Measurements from ENCODE around the gene TRIM32.
A peak's percentile ranks its signal among the peaks of the same experiment; 100 is the strongest.

TRIM32 gene, protein sequence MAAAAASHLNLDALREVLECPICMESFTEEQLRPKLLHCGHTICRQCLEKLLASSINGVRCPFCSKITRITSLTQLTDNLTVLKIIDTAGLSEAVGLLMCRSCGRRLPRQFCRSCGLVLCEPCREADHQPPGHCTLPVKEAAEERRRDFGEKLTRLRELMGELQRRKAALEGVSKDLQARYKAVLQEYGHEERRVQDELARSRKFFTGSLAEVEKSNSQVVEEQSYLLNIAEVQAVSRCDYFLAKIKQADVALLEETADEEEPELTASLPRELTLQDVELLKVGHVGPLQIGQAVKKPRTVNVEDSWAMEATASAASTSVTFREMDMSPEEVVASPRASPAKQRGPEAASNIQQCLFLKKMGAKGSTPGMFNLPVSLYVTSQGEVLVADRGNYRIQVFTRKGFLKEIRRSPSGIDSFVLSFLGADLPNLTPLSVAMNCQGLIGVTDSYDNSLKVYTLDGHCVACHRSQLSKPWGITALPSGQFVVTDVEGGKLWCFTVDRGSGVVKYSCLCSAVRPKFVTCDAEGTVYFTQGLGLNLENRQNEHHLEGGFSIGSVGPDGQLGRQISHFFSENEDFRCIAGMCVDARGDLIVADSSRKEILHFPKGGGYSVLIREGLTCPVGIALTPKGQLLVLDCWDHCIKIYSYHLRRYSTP

DNA sequence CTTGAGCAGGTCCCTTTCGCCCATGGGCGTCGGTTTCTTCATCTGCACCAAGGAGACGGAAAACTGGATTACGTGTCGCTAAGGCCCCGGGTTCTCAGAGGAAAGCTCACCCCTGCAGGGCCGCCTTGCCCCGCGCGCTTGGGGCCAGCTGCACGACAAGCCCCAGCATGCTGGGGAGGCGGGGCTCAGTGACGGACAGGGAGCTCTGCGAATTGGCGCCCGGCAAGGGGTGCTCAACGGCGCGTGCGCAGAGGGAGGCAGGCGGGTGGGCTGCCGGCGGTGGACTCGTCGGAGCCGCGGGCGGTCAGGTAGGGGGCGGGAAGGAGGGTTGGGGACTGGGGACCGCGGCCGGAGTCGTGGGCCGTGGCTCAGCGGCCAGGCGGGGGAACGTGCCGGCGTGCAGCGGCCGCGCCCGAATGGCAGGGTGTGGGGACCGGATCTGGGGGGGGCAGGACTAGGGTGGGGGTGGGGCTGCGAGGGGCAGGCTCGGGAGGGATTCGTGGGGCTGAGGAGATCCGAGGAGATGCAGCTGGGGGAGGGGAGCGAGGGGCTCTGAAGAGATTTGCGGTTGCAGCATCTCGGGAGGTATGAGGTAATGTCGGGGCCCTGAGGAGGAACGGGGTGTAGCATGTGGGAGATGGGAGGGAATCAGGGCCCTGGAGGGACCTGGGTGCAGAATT is at the start of gene TRIM32:
TRIM32 (plus strand) TSS at position 232 of the 680 bp plus-strand sequence. CDS start 10,438 bp downstream, outside the sequence.
- DNase-seq (ENCODE audit: low spot score): peak; percentile 93

GRCh38 chr9:116639251-116639741 is 47.8 kb upstream of the TRIM32 start:
- DNase-seq (ENCODE audit: low spot score): no peak

GRCh38 chr9:116641292-116642059 is 45.6 kb upstream of the TRIM32 start:
- no peak for DNase-seq (ENCODE audit: low spot score)

GRCh38 chr9:116643691-116644090 is 43.4 kb upstream of the TRIM32 start:
- no peak for DNase-seq (ENCODE audit: low spot score)

- no peak for DNase-seq (ENCODE audit: low spot score)
Observed at GRCh38 chr9:116644091-116644688, 42.9 kb upstream of the TRIM32 start.

GRCh38 chr9:116646661-116647514 is 40.2 kb upstream of the TRIM32 start:
- peak; percentile 40 for DNase-seq (ENCODE audit: low spot score)

DNA sequence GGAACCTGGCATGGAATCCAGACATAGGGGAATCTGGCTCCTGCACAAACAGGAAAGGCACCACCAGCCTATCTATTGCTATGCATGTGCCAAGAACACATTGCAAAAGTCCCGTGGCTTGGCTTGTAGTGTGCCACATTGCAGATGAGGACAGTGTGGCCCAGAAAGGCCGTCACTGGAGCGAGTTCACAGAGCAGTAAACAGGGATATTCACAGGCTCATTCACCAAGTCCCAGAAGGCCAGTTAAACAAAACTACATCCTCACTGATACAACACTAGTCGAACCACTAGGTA is 39.6 kb upstream of the TRIM32 start:
- no peak for DNase-seq (ENCODE audit: low spot score)

DNA sequence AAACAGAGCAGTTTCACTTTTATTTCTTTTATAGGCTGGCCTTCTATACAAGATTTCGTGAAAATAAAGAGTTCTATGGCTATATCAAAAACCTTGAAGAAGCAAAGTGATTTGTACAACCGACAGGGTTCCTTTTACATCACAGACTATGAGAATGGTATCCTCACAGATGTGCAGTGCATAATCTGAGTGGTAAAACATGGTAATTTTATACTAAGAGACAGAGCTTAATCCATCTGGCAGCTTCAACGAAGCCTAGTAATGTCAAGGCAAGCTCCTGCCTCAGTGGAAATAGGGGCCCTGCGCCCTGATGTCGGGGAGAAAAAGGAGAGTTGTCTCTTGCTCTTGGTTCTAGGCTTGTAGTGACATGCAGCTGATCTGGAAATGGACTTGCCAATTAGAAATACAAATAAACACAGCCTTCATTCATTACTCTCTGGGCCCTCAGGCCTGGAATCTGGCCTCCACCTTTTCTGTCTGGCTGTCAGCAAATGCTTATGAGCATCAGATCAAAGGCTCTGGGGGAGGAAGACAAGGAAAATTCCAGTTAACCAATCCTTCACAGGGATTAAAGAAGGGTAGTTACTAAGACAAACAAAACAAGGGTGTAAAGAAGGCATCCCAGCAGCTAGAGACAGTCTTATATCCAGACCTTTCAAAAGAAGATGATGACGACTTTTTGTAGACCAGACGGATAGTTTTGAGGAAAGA is 33.6 kb upstream of the TRIM32 start:
- no peak for DNase-seq (ENCODE audit: low spot score)

DNA sequence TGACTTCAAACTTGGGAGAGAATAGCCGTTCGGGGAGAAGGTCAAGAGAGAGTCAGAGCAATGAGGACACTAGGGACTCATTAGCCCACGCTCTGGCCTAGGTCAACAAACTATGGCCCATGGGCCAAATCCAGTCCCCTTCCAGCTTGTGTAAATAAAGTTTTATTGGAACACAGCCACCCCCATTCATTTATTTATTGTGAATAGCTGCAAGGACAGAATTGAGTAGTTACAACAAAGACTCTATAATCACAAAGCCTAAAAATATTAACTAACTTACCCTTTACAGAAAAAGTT is 33.1 kb upstream of the TRIM32 start:
- no peak for DNase-seq (ENCODE audit: low spot score)

DNA sequence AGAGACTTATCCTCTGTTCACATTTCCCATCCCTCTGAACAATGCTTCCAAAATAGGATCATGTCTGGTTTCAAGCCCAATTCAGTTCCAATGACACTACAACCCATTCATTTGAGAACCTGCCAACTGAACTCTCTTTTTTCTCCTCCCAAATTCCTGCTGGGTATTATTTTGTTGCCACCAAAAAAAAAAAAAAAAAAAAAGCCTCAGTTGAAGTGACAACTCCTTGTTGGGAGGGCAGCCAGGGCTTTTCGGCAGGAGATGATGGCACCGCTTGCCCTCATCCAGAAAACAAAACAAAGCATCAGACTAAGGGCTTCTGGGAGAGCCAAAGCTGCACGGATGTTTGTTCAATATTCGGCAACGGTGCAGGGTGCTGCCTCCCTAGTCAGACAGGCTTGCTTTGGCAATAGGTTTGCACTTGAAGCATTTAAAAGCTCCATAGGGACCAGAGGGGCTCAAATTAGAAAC is 30.6 kb upstream of the TRIM32 start:
- DNase-seq (ENCODE audit: low spot score): no peak

DNA sequence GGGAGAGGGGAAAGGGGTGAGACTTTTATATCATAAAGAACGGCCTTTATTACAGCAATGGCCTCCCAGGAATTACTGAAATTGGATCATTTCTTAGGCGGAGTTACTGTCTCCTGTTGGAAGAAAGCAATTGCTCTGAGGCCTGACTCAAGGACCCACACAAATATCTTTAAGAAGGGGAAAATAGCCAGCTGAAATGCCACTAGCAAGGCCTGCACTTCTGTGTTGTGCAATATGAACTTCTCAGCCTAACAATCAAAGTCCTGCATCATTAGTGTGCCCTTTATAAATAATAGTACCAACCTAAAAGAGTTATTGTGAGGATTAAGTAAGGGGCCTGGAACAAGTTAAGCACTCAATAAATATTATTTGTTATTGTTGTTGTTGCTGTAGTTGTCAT is 30.1 kb upstream of the TRIM32 start:
- no peak for DNase-seq (ENCODE audit: low spot score)

DNA sequence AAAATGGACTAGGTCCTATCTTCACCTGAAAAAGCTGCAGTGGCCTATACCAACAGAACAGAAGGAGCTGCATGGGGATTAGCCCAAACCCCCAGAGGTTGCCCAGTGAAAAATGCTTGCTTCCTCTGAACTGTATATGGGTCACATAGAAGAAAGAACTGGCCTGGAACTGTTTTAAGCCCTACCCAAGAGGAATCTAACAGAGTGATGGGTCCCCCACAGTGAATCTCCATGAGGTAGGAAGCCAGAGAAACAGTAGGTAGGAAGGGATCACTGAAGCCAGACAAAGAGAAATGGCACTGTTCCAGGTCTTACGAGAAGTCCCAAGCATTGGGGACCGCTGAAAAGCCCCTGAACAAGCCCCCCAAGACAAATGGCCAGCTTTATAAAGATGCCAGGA is 28.8 kb upstream of the TRIM32 start:
- no peak for DNase-seq (ENCODE audit: low spot score)

GRCh38 chr9:116661037-116661954 is 25.8 kb upstream of the TRIM32 start:
- peak; percentile 60 for DNase-seq (ENCODE audit: low spot score)

GRCh38 chr9:116662646-116663310 is 24.3 kb upstream of the TRIM32 start:
- no peak for DNase-seq (ENCODE audit: low spot score)

DNA sequence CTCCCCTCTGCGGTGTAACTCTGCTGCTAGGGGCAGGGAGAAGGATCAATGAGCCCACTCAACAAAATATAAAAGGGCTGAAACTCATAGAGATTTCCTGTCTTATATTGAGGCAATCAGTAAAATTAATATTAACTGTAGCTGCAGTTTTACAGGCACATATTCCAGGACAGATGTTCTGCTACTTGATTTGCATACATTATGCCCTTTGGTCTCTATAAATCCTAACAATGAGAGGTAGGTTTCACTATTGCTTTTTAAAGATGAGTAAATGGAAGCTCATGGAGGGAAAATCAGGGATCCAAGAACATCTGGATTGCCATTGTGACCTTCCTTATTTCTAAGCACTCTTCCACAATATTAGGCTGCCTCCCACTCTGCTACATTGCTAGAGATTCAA is 23.5 kb upstream of the TRIM32 start:
- DNase-seq (ENCODE audit: low spot score): no peak

DNA sequence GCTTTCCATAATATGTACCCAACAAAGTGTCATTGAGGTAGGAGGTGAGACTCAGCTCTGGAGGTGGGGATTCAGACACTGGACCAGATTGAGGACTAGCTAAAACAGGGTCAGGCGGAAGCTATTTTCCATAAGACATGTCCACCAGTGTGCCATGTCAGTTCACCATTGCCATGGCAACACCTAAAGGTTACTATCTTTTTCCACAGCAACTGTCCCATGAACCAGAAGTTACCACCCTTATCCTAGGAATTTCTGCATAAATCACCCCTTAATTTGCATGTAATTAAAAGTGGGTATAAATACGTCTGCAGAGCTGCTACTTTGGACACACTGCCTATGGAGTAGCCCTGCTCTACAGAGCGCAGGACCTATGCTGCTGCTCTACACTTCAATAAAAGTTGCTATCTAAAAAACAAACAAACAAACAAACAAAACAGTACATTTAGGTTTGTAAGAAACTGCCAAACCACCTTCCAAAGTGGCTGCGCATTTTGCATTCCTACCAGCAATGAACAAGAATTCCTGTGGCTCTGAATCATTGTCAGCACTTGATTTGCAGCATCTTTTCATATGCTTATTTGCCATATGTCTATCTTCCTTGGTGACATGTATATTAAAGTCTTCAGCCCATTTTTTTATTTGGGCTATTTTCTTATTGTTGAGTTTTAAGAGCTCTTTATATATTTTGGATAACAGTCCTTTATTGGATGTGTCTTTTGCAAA is 18.0 kb upstream of the TRIM32 start:
- no peak for DNase-seq (ENCODE audit: low spot score)

- no peak for DNase-seq (ENCODE audit: low spot score)
Observed at GRCh38 chr9:116671605-116672004, 15.5 kb upstream of the TRIM32 start.

DNA sequence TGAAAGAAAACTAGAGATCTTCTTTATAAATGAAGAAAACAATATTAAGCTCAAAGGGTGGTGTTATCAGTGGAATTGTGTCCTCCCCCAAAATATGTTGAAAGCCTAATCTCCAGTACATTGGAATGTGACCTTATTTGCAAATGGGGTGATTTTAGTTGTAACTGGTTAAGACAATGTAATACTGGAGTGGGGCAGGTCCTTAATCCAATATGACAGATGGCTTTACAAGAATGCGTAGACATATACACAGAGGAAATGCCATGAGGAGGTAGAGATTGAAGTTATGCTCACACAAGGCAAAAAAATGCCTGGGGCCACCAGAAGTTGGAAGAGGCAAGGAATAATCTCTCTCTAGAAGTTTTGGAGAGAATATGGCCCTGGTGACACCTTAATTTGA is 13.7 kb upstream of the TRIM32 start:
- no peak for DNase-seq (ENCODE audit: low spot score)

Data from NAMALWA (cell line).